ENCODE measurements around the gene EPB41L5.
"Not testable (repeated sequence)": the region's sequence is repeated elsewhere in the genome, so short reads cannot be mapped to it uniquely, and the experiment has no call there.

The EPB41L5 gene

GRCh38 chr2:120034621-120035020 lies 21.7 kb downstream of the EPB41L5 start:
- DNase-seq (ENCODE audit: insufficient read length) (no peak), FAIRE-seq (no peak)
- no peak for TF ChIP-seq TAF1 (IDR thresholded peaks at IDR 0.05; ENCODE audit: borderline replicate concordance, low read depth, low read length)
- no peak for TF ChIP-seq POLR2A (IDR thresholded peaks at IDR 0.05; ENCODE audit: low read depth, low read length)
- no peak for TF ChIP-seq POLR2AphosphoS5 (IDR thresholded peaks at IDR 0.05; ENCODE audit: low read depth, low read length)

GRCh38 chr2:120036145-120036544 lies 23.3 kb downstream of the EPB41L5 start:
- no peak for DNase-seq (ENCODE audit: insufficient read length)
- TF ChIP-seq POLR2AphosphoS5 (IDR thresholded peaks at IDR 0.05; ENCODE audit: low read depth, low read length) (no peak), POLR2A (IDR thresholded peaks at IDR 0.05; ENCODE audit: low read depth, low read length) (no peak), TAF1 (IDR thresholded peaks at IDR 0.05; ENCODE audit: borderline replicate concordance, low read depth, low read length) (no peak)
- no peak for FAIRE-seq

DNA sequence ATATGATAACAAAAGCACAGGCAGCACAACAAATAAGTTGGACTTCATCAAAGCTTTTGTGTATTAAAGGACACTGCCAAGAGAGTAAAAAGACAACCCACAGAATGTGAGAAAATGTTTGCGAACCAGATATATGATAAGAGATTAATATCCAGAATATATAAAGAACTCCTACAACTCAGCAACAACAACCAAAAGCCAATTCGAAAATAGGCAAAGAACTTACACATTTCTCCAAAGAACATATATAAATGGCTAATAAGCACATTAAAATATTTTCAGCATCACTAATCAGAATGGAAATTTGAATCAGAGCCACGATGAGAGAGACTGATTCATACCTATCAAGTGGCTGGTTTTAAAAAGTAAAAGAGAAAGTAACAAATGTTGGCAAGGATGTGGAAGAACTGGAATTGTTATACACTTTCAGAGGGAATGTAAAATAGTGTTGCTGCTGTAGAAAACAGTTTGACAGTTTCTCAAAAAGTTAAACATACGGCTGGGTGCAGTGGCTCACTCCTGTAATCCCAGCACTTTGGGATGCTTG lies 25.2 kb downstream of the EPB41L5 start:
- DNase-seq (ENCODE audit: insufficient read length) = no peak
- no peak for FAIRE-seq
- TF ChIP-seq POLR2AphosphoS5 (IDR thresholded peaks at IDR 0.05; ENCODE audit: low read depth, low read length) = no peak
- no peak for TF ChIP-seq POLR2A (IDR thresholded peaks at IDR 0.05; ENCODE audit: low read depth, low read length)
- TF ChIP-seq TAF1 (IDR thresholded peaks at IDR 0.05; ENCODE audit: borderline replicate concordance, low read depth, low read length) = no peak

- no peak for DNase-seq (ENCODE audit: insufficient read length)
- TF ChIP-seq POLR2AphosphoS5 (IDR thresholded peaks at IDR 0.05; ENCODE audit: low read depth, low read length) = no peak
- FAIRE-seq = no peak
Measured at GRCh38 chr2:120042359-120042758, 29.5 kb downstream of the EPB41L5 start.

DNA sequence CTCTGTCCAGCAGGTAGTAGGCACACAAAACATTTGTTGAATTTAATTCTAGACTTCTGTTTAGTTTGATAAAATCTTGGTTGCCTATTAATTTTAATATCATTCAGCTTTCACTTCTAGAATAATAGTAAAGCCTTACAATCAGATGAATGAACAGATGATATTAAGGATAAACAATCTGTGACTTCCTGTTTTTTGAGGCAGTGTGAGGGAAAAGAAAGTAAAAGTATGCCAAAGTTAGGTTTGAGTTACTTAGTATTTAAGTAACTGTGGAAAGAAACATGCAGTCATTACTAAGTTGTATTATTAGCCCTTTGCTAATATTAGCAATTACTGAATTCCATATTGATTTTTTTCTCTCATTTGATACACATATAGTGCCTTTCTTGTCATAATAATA lies 31.5 kb downstream of the EPB41L5 start:
- no peak for DNase-seq (ENCODE audit: insufficient read length)
- TF ChIP-seq TAF1 (IDR thresholded peaks at IDR 0.05; ENCODE audit: borderline replicate concordance, low read depth, low read length) = no peak
- no peak for TF ChIP-seq POLR2A (IDR thresholded peaks at IDR 0.05; ENCODE audit: low read depth, low read length)
- no peak for TF ChIP-seq POLR2AphosphoS5 (IDR thresholded peaks at IDR 0.05; ENCODE audit: low read depth, low read length)
- no peak for FAIRE-seq

DNA sequence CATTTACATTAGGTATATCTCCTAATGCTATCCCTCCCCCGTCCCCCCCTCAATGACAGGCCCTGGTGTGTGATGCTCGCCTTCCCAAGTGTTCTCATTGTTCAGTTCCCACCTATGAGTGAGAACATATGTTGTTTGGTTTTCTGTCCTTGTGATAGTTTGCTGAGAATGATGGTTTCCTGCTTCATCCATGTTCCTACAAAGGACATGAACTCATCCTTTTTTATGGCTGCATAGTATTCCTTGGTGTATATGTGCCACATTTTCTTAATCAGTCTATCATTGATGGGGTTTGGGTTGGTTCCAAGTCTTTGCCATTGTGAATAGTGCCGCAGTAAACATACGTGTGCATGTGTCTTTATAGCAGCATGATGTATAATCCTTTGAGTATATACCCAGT lies 32.9 kb downstream of the EPB41L5 start:
- not testable (repeated sequence) for FAIRE-seq; DNase-seq (ENCODE audit: insufficient read length)

DNA sequence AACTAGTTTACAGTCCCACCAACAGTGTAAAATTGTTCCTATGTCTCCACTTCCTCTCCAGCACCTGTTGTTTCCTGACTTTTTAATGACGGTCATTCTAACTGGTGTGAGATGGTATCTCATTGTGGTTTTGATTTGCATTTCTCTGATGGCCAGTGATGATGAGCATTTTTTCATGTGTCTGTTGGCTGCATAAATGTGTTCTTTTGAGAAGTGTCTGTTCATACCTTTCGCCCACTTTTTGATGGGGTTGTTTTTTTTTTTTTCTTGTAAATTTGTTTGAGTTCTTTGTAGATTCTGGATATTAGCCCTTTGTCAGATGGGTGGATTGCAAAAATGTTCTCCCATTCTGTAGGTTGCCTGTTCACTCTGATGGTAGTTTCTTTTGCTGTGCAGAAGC lies 33.4 kb downstream of the EPB41L5 start:
- FAIRE-seq; DNase-seq (ENCODE audit: insufficient read length): not testable (repeated sequence)

DNA sequence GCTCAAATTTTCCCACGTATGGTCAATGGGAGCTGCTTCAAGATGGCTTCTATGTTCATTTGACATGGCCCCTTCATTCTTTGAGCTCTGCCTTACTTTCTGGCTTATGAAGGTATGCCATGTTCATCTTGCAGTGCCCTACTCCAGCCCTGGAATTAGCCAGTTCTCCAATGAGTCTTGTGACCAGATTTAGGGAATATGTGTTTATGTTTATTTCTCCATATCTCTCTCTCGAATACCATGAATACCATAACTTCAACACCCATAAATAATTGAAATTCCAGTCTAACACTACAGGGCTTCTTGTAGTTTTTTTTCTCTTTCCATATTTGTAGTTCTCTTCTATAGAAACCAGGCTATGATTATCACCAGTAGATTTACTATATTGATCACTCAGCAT lies 39.7 kb downstream of the EPB41L5 start:
- FAIRE-seq (no peak), DNase-seq (ENCODE audit: insufficient read length) (no peak)
- TF ChIP-seq POLR2AphosphoS5 (IDR thresholded peaks at IDR 0.05; ENCODE audit: low read depth, low read length) = no peak
- no peak for TF ChIP-seq TAF1 (IDR thresholded peaks at IDR 0.05; ENCODE audit: borderline replicate concordance, low read depth, low read length)
- no peak for TF ChIP-seq POLR2A (IDR thresholded peaks at IDR 0.05; ENCODE audit: low read depth, low read length)

DNA sequence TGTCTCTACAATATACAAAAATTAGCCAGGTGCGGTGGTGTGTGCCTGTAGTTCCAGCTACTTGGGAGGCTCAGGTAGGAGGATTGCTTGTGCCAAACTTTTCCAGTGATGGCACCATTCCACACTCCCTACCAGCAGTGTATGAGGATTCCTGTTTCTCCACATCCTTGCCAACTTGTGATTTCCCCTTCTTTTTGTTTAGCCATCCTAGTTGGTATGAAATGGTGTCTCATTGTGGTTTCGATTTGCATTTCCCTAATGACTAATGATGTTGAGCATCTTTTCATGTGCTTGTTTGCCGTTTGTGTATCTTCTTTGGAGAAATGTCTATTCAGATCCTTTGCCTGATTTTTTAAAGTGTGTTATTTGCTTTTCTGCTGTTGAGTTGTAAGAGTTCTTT lies 41.0 kb downstream of the EPB41L5 start:
- FAIRE-seq (no peak), DNase-seq (ENCODE audit: insufficient read length) (no peak)
- TF ChIP-seq TAF1 (IDR thresholded peaks at IDR 0.05; ENCODE audit: borderline replicate concordance, low read depth, low read length) = no peak
- TF ChIP-seq POLR2A (IDR thresholded peaks at IDR 0.05; ENCODE audit: low read depth, low read length) = no peak
- no peak for TF ChIP-seq POLR2AphosphoS5 (IDR thresholded peaks at IDR 0.05; ENCODE audit: low read depth, low read length)

- TF ChIP-seq TAF1 (IDR thresholded peaks at IDR 0.05; ENCODE audit: borderline replicate concordance, low read depth, low read length) (no peak), POLR2AphosphoS5 (IDR thresholded peaks at IDR 0.05; ENCODE audit: low read depth, low read length) (no peak), POLR2A (IDR thresholded peaks at IDR 0.05; ENCODE audit: low read depth, low read length) (no peak)
- DNase-seq (ENCODE audit: insufficient read length) (no peak), FAIRE-seq (no peak)
Measured at GRCh38 chr2:120059483-120059882, 46.6 kb downstream of the EPB41L5 start.

DNA sequence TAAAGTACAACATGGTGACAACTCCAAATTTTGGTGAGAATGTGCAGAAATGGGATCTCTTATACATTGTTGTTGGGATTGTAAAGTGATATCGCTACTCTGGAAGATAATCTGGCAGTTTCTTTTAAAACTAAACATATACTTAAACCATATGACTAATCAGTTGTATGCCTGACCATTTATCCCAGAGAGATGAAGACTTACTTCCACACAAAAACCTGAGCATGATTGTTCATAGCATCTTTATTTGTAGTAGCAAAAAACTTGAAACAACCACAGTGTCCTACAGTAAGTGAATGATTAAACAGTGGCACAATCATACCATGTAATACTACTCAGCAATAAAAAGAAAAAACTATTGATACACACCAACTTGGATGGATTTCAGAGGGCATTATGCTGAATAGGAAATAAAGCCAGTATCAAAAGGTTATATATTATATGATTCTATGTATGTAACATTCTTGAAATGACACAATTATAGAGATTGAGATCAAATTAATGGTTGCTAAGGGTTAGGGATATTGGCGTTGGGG lies 47.3 kb downstream of the EPB41L5 start:
- FAIRE-seq = no peak
- TF ChIP-seq POLR2AphosphoS5 (IDR thresholded peaks at IDR 0.05; ENCODE audit: low read depth, low read length) (no peak), TAF1 (IDR thresholded peaks at IDR 0.05; ENCODE audit: borderline replicate concordance, low read depth, low read length) (no peak), POLR2A (IDR thresholded peaks at IDR 0.05; ENCODE audit: low read depth, low read length) (no peak)
- no peak for DNase-seq (ENCODE audit: insufficient read length)

DNA sequence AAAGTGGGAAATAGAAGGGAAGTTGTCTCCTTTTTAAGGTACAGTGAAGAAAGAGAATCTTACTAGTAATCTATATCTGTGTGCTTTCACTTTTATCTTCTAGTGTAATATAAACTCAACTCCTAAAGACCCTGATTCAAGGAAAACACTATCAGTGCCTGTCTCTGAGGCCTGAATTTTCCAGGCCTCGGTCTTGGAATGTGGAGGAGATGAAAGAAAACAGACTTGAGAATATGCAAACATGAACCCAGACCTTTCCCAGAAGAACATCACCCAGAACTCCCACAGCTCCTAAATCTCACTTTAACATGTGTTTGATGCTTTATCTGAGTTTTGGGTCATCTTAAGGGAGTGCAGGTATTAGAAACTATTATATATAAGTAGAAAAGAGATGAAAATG lies 51.8 kb downstream of the EPB41L5 start:
- FAIRE-seq (no peak), DNase-seq (ENCODE audit: insufficient read length) (no peak)
- no peak for TF ChIP-seq POLR2AphosphoS5 (IDR thresholded peaks at IDR 0.05; ENCODE audit: low read depth, low read length)
- no peak for TF ChIP-seq POLR2A (IDR thresholded peaks at IDR 0.05; ENCODE audit: low read depth, low read length)
- no peak for TF ChIP-seq TAF1 (IDR thresholded peaks at IDR 0.05; ENCODE audit: borderline replicate concordance, low read depth, low read length)
